ENCODE results near the gene KRTAP10-3.

- TF ChIP-seq, protein P1, sequence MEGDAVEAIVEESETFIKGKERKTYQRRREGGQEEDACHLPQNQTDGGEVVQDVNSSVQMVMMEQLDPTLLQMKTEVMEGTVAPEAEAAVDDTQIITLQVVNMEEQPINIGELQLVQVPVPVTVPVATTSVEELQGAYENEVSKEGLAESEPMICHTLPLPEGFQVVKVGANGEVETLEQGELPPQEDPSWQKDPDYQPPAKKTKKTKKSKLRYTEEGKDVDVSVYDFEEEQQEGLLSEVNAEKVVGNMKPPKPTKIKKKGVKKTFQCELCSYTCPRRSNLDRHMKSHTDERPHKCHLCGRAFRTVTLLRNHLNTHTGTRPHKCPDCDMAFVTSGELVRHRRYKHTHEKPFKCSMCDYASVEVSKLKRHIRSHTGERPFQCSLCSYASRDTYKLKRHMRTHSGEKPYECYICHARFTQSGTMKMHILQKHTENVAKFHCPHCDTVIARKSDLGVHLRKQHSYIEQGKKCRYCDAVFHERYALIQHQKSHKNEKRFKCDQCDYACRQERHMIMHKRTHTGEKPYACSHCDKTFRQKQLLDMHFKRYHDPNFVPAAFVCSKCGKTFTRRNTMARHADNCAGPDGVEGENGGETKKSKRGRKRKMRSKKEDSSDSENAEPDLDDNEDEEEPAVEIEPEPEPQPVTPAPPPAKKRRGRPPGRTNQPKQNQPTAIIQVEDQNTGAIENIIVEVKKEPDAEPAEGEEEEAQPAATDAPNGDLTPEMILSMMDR (IDR thresholded peaks at IDR 0.05) = no peak
- TF ChIP-seq, protein P2, sequence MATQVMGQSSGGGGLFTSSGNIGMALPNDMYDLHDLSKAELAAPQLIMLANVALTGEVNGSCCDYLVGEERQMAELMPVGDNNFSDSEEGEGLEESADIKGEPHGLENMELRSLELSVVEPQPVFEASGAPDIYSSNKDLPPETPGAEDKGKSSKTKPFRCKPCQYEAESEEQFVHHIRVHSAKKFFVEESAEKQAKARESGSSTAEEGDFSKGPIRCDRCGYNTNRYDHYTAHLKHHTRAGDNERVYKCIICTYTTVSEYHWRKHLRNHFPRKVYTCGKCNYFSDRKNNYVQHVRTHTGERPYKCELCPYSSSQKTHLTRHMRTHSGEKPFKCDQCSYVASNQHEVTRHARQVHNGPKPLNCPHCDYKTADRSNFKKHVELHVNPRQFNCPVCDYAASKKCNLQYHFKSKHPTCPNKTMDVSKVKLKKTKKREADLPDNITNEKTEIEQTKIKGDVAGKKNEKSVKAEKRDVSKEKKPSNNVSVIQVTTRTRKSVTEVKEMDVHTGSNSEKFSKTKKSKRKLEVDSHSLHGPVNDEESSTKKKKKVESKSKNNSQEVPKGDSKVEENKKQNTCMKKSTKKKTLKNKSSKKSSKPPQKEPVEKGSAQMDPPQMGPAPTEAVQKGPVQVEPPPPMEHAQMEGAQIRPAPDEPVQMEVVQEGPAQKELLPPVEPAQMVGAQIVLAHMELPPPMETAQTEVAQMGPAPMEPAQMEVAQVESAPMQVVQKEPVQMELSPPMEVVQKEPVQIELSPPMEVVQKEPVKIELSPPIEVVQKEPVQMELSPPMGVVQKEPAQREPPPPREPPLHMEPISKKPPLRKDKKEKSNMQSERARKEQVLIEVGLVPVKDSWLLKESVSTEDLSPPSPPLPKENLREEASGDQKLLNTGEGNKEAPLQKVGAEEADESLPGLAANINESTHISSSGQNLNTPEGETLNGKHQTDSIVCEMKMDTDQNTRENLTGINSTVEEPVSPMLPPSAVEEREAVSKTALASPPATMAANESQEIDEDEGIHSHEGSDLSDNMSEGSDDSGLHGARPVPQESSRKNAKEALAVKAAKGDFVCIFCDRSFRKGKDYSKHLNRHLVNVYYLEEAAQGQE (IDR thresholded peaks at IDR 0.05; ENCODE audit: low read depth, low read length) = no peak
- no peak for TF ChIP-seq RFX5 (IDR thresholded peaks at IDR 0.05; ENCODE audit: low read length)
Measured at GRCh38 chr21:44542716-44543115, 15.9 kb downstream of the KRTAP10-3 start.

Data from SK-N-SH (cell line).